SK-N-SH (cell line): ENCODE data around the gene WBP2.

Experiments used
- FOXM1 ChIP-seq: IDR thresholded peaks from 2 replicates; pipeline ENCODE4 v1.4.0; 2012; ENCODE audit warnings: low read depth, mild to moderate bottlenecking
- GABPA ChIP-seq: IDR thresholded peaks from 2 replicates; pipeline ENCODE4 v1.4.0; 2012; ENCODE audit warnings: low read depth, mild to moderate bottlenecking
- POLR2AphosphoS5 ChIP-seq: IDR thresholded peaks from 2 replicates; pipeline ENCODE4 v1.6.1; 2012; ENCODE audit warnings: low read depth, low read length
- RAD21 ChIP-seq: IDR thresholded peaks from 2 replicates; pipeline ENCODE4 v1.6.1; 2012; ENCODE audit warnings: mild to moderate bottlenecking, low read length
- SIN3A ChIP-seq: IDR thresholded peaks from 2 replicates; pipeline ENCODE4 v1.6.1; 2012; ENCODE audit warnings: low read depth, mild to moderate bottlenecking, low read length, moderate library complexity, borderline replicate concordance
- TAF1 ChIP-seq: IDR thresholded peaks from 2 replicates; pipeline ENCODE4 v1.6.1; 2012; ENCODE audit warnings: low read depth, mild to moderate bottlenecking, low read length, moderate library complexity, borderline replicate concordance
- TCF12 ChIP-seq: IDR thresholded peaks from 2 replicates; pipeline ENCODE4 v1.4.0; 2012
- USF2 ChIP-seq: fragments of 150-350 bp; IDR thresholded peaks from 2 replicates; pipeline ENCODE4 v1.6.1; 2017; ENCODE audit warnings: antibody characterized with exemption, low read length, low read depth, borderline replicate concordance
- TF ChIP-seq, protein P1 (sequence below): fragments of 200-600 bp; sonication (generic); IDR thresholded peaks from 2 replicates; pipeline ENCODE4 v1.6.1; 2017; ENCODE audit warnings: antibody characterized with exemption, mild to moderate bottlenecking, moderate library complexity
- TF ChIP-seq, protein P2 (sequence below): IDR thresholded peaks from 2 replicates; pipeline ENCODE4 v1.4.0; 2012; ENCODE audit warnings: low read depth, borderline replicate concordance

DNA sequence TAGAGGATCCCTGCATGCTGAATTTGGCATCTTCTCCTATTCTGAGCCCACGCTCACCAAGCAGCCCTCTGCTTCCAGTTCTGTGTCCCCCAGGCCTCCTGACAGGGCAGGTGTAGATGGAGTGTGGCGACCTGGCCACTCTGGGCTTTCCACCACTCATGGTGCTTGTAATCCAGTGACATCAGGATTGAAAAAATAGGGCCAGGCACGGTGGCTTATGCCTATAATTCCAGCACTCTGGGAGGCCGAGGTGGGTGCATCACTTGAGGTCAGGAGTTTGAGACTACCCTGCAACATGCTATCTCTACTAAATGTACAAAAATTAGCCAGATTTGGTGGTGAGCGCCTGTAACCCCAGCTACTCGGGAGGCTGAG, 41.1 kb downstream of the WBP2 start:
- TF ChIP-seq FOXM1 (no peak), USF2 (no peak), TCF12 (no peak), GABPA (no peak), SIN3A (no peak), TAF1 (no peak), POLR2AphosphoS5 (no peak), RAD21 (no peak)
- TF ChIP-seq, protein P1, sequence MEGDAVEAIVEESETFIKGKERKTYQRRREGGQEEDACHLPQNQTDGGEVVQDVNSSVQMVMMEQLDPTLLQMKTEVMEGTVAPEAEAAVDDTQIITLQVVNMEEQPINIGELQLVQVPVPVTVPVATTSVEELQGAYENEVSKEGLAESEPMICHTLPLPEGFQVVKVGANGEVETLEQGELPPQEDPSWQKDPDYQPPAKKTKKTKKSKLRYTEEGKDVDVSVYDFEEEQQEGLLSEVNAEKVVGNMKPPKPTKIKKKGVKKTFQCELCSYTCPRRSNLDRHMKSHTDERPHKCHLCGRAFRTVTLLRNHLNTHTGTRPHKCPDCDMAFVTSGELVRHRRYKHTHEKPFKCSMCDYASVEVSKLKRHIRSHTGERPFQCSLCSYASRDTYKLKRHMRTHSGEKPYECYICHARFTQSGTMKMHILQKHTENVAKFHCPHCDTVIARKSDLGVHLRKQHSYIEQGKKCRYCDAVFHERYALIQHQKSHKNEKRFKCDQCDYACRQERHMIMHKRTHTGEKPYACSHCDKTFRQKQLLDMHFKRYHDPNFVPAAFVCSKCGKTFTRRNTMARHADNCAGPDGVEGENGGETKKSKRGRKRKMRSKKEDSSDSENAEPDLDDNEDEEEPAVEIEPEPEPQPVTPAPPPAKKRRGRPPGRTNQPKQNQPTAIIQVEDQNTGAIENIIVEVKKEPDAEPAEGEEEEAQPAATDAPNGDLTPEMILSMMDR = no peak
- TF ChIP-seq, protein P2, sequence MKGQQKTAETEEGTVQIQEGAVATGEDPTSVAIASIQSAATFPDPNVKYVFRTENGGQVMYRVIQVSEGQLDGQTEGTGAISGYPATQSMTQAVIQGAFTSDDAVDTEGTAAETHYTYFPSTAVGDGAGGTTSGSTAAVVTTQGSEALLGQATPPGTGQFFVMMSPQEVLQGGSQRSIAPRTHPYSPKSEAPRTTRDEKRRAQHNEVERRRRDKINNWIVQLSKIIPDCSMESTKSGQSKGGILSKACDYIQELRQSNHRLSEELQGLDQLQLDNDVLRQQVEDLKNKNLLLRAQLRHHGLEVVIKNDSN = no peak
